Measurements from ENCODE around the gene RPLP1. TPM values are rescaled to one million over a fixed set of nuclear protein-coding genes. Genes with fewer than 3 reads are reported as not detected.

The RPLP1 gene
- total RNA-seq, 1 experiment from 2014 or later, result 1,535 TPM

DNA sequence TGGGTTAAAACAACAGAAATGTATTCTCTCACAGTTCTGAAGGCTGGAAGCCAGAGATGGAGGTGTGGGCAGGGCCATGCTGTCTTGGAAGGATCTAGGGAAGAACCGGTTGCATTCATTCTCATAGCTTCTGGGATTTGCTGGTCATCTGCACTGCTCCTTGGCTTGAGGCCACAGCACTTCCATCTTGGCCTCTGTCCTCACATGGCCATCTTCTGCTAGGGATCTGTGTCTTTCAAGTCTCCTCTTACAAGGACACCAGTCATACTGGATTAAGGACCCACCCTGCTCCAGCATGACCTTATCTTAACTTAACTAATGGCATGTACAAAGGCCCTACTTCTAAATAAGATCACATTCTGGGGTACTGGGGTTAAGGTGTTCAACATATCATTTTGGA, 47.7 kb downstream of the RPLP1 start:
- BruUV-seq (replicated peaks), result no TSS peak
- no peak for TF ChIP-seq CTCF (IDR thresholded peaks at IDR 0.05; ENCODE audit: unreplicated experiment)
- no peak for DNase-seq

GRCh38 chr15:69501456-69501855, 48.8 kb downstream of the RPLP1 start:
- DNase-seq, result no peak
- Mint-ChIP-seq H3K36me3 (ENCODE audit: insufficient read depth, unreplicated experiment) (no peaks in the 10 kb centered on the region), H3K27ac (ENCODE audit: unreplicated experiment) (no peak overlapping the region), H3K27me3 (ENCODE audit: unreplicated experiment) (no peaks in the 10 kb centered on the region), H3K4me3 (ENCODE audit: low read depth, unreplicated experiment) (no peak overlapping the region), H3K4me1 (ENCODE audit: low read depth, unreplicated experiment) (no peaks in the 10 kb centered on the region), H3K9me3 (ENCODE audit: low read depth, unreplicated experiment) (no peaks in the 10 kb centered on the region)
- no TSS peak for BruUV-seq (replicated peaks)
- TF ChIP-seq CTCF (IDR thresholded peaks at IDR 0.05; ENCODE audit: unreplicated experiment), result no peak
- CTCF ChIA-PET, result no interaction called here
- intact Hi-C loops (cut with micrococcal nuclease; ENCODE audit: unreplicated experiment), result no loop called here

More for the DNA sequence above, 47.7 kb downstream of the RPLP1 start:
- CTCF ChIA-PET, result interaction anchor here (1.0 to 1.1 kb wide), 2 partner anchors 21 to 54 kb away, joined by 3 read pairs; no protein-coding TSS in a partner anchor
- no peak overlapping the region for H3K27ac Mint-ChIP-seq (ENCODE audit: unreplicated experiment)
- no peak overlapping the region for H3K4me3 Mint-ChIP-seq (ENCODE audit: low read depth, unreplicated experiment)
- no peaks in the 10 kb centered on the region for H3K9me3 Mint-ChIP-seq (ENCODE audit: low read depth, unreplicated experiment)
- H3K27me3 Mint-ChIP-seq (ENCODE audit: unreplicated experiment), result no peaks in the 10 kb centered on the region
- no peaks in the 10 kb centered on the region for H3K4me1 Mint-ChIP-seq (ENCODE audit: low read depth, unreplicated experiment)
- H3K36me3 Mint-ChIP-seq (ENCODE audit: insufficient read depth, unreplicated experiment), result no peaks in the 10 kb centered on the region
- intact Hi-C loops (cut with micrococcal nuclease; ENCODE audit: unreplicated experiment), result no loop called here

DNA sequence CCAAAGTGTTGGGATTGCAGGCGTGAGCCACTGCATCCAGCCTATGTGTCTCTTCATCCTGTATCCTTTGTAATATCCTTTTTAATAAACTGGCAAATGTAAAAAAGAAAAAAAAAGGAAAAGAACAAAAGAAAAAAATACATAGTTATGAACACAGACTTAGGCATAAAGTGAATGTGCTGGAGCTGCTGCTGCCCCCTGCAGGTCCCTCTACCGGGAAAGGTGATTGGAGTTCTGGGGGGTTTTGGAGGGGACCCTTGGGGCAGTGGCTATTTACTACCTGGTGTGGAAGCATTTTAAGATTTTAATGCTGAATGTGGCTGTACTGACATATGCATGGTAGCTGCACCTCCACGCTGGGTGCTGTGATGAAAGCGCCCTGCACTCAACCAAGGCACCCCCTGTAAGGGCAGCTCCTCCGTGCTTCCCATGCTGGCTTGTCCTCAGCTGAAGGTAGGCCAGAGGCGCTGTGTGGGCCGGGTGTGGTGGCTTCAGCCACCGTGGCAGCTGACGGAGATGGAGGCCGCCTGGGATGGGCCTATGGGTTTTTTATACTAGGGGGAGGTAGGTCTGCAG, 49.9 kb downstream of the RPLP1 start:
- Mint-ChIP-seq H3K4me3 (ENCODE audit: low read depth, unreplicated experiment) (no peak overlapping the region), H3K36me3 (ENCODE audit: insufficient read depth, unreplicated experiment) (no peaks in the 10 kb centered on the region), H3K27me3 (ENCODE audit: unreplicated experiment) (no peaks in the 10 kb centered on the region), H3K27ac (ENCODE audit: unreplicated experiment) (no peak overlapping the region), H3K4me1 (ENCODE audit: low read depth, unreplicated experiment) (no peaks in the 10 kb centered on the region), H3K9me3 (ENCODE audit: low read depth, unreplicated experiment) (no peaks in the 10 kb centered on the region)
- no TSS peak for BruUV-seq (replicated peaks)
- CTCF ChIA-PET, result interaction anchor here (0.6 to 1.3 kb wide), 3 partner anchors 20 to 126 kb away, joined by 3 read pairs; no protein-coding TSS in a partner anchor
- no peak for DNase-seq
- no peak for TF ChIP-seq CTCF (IDR thresholded peaks at IDR 0.05; ENCODE audit: unreplicated experiment)
- intact Hi-C loops (cut with micrococcal nuclease; ENCODE audit: unreplicated experiment), result no loop called here

- Mint-ChIP-seq H3K27me3 (ENCODE audit: unreplicated experiment) (peaks cover 9% of the 10 kb centered on the region), H3K9me3 (ENCODE audit: low read depth, unreplicated experiment) (peaks cover 4% of the 10 kb centered on the region), H3K36me3 (ENCODE audit: insufficient read depth, unreplicated experiment) (no peaks in the 10 kb centered on the region), H3K4me3 (ENCODE audit: low read depth, unreplicated experiment) (no peak overlapping the region), H3K27ac (ENCODE audit: unreplicated experiment) (no peak overlapping the region), H3K4me1 (ENCODE audit: low read depth, unreplicated experiment) (no peaks in the 10 kb centered on the region)
- intact Hi-C loops (cut with micrococcal nuclease; ENCODE audit: unreplicated experiment), result no loop called here
- BruUV-seq (replicated peaks), result no TSS peak
- TF ChIP-seq CTCF (IDR thresholded peaks at IDR 0.05; ENCODE audit: unreplicated experiment), result no peak
- CTCF ChIA-PET, result interaction anchor here (1.1 kb wide), 1 partner anchor 18 kb away, joined by 5 read pairs; no protein-coding TSS in a partner anchor
- no peak for DNase-seq
Observed at GRCh38 chr15:69504352-69505040, 51.9 kb downstream of the RPLP1 start.

Other genes starting within 250 kb of the RPLP1 start
- gene PAQR5, start 153.9 kb upstream of the RPLP1 start, total RNA-seq (2022), result 1.8 and 2.5 TPM in 2 replicates
- 71.8 and 108 TPM in 2 replicates for gene KIF23, start 38.5 kb upstream of the RPLP1 start, total RNA-seq (2022)